GM12875 (cell line): Measurements from ENCODE around the gene TOGARAM1.

Source experiments
- H3K4me3 ChIP-seq: one replicate; pipeline ENCODE4 v1.5.1; 2011; ENCODE audit warnings: low read depth, low read length, control low read depth
- CTCF ChIP-seq: IDR thresholded peaks from 2 replicates; pipeline ENCODE4 v1.5.1; 2011; ENCODE audit warnings: low read depth, mild to moderate bottlenecking, control low read depth, inconsistent platforms, low read length, moderate library complexity, borderline replicate concordance; ENCODE audit not compliant: insufficient read depth

Gene TOGARAM1

GRCh38 chr14:44955528-44955927, 6.5 kb upstream of the TOGARAM1 start:
- TF ChIP-seq CTCF: no peak
- H3K4me3 ChIP-seq: no peak overlapping the region

DNA sequence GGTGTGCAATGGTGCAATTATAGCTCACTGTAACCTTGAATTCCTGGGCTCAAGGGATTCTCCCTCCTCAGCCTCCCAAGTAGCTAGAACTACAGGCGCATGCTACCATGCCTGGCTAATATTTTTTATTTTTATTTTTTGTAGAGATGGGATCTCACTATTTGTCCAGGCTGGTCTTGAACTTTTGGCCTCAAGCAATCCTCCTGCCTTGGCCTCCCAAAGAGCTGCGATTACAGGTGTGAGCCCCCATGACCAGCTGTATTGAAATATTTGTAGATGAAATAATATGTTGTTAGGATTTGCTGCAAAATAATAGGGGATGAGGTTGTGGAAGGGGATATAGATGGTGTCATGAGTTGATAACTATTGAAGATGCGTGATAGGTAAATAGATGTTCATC, 5.1 kb upstream of the TOGARAM1 start:
- no peak overlapping the region for H3K4me3 ChIP-seq
- TF ChIP-seq CTCF: no peak

DNA sequence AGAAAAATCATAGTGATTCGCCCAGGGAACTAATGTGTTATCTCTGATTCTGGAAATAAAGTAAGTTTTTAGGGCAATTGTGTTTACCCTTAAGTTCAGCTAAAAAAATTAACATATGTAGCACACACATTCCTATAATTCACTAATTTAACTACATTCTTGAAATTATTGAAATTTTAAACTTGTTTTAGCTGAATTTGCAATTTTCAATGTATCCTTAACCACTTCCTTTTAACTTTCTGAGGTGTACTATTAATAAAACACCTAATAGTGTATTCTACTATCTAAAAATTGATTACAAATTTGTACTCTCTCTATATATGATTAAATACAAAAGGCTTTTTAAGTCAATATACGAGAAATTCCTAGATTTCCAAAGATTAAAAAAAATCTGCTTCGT, 2.5 kb upstream of the TOGARAM1 start:
- TF ChIP-seq CTCF: no peak
- no peak overlapping the region for H3K4me3 ChIP-seq

GRCh38 chr14:44960146-44960545, 1.8 kb upstream of the TOGARAM1 start:
- no peak overlapping the region for H3K4me3 ChIP-seq
- no peak for TF ChIP-seq CTCF

DNA sequence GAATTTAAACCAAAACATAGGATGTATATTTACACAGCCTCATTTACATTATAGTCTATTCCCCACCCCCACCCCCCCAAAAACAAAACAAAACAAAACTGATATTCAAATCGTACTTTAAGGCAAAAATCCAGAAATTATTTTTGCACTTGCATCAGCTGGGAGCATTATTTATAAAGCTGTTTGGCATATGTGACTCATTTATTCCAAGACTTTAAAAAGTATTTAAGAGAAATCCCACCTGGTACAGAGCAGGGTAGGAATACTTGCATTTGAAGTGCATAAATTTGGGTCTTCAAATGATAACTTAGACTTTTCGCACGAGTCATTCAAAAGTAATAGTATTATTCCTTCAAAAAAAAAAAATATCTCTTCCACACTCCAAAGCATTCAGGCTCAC, 1.3 kb upstream of the TOGARAM1 start:
- peak overlapping the region; percentile 78 for H3K4me3 ChIP-seq
- TF ChIP-seq CTCF: no peak

GRCh38 chr14:44961151-44961553, 838 bp upstream of the TOGARAM1 start:
- H3K4me3 ChIP-seq: peak overlapping the region; percentile 78
- no peak for TF ChIP-seq CTCF

DNA sequence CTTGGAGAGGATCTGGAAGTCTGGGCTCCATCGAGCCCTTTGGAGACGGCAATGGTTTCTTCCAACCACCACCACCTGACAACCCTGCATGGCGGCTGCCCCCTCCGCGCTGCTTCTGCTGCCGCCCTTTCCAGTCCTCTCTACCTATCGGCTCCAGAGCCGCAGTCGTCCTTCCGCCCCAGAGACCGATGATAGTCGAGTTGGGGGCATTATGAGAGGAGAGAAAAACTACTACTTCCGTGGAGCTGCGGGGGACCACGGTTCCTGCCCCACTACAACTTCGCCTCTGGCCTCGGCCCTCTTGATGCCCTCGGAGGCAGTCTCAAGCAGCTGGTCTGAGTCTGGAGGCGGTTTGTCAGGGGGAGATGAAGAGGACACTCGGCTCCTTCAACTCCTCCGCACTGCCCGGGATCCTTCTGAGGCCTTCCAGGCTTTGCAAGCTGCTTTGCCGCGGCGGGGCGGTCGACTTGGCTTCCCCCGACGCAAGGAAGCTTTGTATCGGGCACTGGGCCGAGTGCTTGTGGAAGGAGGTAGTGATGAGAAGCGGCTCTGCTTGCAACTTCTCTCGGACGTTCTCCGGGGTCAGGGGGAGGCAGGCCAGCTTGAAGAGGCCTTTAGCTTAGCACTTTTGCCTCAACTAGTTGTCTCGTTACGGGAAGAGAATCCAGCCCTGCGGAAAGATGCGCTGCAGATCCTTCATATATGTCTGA, 499 bp downstream of the TOGARAM1 start:
- H3K4me3 ChIP-seq: peak overlapping the region; percentile 84
- no peak for TF ChIP-seq CTCF
